ENCODE data around the gene SMIM43. TPM values are rescaled to one million over a fixed set of nuclear protein-coding genes. Genes with fewer than 3 reads are reported as not detected.

SMIM43 gene
- total RNA-seq, 3 donors from 2014 or later = 1.0 TPM; not detected in 2

GRCh38 chr4:121724671-121725070 lies 40.3 kb downstream of the SMIM43 start:
- intact Hi-C loops (cut with DNase I, micrococcal nuclease) = no loop called here
- DNase-seq (no peak), ATAC-seq (no peak)
- TF ChIP-seq, protein P1, sequence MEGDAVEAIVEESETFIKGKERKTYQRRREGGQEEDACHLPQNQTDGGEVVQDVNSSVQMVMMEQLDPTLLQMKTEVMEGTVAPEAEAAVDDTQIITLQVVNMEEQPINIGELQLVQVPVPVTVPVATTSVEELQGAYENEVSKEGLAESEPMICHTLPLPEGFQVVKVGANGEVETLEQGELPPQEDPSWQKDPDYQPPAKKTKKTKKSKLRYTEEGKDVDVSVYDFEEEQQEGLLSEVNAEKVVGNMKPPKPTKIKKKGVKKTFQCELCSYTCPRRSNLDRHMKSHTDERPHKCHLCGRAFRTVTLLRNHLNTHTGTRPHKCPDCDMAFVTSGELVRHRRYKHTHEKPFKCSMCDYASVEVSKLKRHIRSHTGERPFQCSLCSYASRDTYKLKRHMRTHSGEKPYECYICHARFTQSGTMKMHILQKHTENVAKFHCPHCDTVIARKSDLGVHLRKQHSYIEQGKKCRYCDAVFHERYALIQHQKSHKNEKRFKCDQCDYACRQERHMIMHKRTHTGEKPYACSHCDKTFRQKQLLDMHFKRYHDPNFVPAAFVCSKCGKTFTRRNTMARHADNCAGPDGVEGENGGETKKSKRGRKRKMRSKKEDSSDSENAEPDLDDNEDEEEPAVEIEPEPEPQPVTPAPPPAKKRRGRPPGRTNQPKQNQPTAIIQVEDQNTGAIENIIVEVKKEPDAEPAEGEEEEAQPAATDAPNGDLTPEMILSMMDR (IDR thresholded peaks at IDR 0.05) = no peak
- H3K4me3 ChIP-seq = no peak overlapping the region
- H3K4me1 ChIP-seq (ENCODE audit: low read depth) = no peaks in the 10 kb centered on the region
- H3K36me3 ChIP-seq (ENCODE audit: low read depth) = no peaks in the 10 kb centered on the region
- no peaks in the 10 kb centered on the region for H3K9me3 ChIP-seq

GRCh38 chr4:121721700-121722099 lies 43.3 kb downstream of the SMIM43 start:
- H3K9me3 ChIP-seq = no peaks in the 10 kb centered on the region
- H3K4me3 ChIP-seq = no peak overlapping the region
- TF ChIP-seq, protein P1 (IDR thresholded peaks at IDR 0.05) = no peak
- intact Hi-C loops (cut with DNase I, micrococcal nuclease) = no loop called here
- DNase-seq (no peak), ATAC-seq (peak; percentile 38)
- H3K36me3 ChIP-seq (ENCODE audit: low read depth) = no peaks in the 10 kb centered on the region
- H3K4me1 ChIP-seq (ENCODE audit: low read depth) = no peaks in the 10 kb centered on the region

DNA sequence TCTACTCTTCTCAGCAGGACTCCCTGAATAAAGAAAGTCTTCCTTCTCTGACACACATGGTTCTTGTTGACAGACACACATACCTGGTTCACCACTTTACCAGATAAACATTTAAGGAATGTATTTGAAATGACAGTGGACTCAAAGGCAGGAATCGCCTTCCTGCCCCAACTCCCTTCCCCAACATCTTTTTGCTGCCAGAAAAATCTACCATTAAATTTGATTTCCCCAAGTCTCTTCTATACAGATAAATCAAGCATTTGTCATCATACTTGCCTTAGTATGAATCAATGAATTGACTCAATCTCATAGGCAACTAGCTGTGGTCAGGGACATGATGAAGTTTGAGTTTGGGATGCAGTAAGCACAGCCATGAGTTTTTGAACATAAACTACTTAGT lies 44.9 kb downstream of the SMIM43 start:
- no peak for ATAC-seq
- no peaks in the 10 kb centered on the region for H3K4me1 ChIP-seq (ENCODE audit: low read depth)

GRCh38 chr4:121717680-121718237 lies 47.2 kb downstream of the SMIM43 start:
- DNase-seq = no peak

More for the DNA sequence above, 44.9 kb downstream of the SMIM43 start:
- TF ChIP-seq, protein P1 (IDR thresholded peaks at IDR 0.05) = no peak
- no peak for DNase-seq
- intact Hi-C loops (cut with DNase I, micrococcal nuclease) = no loop called here
- Histone ChIP-seq H3K4me3 (no peak overlapping the region), H3K36me3 (ENCODE audit: low read depth) (no peaks in the 10 kb centered on the region), H3K9me3 (no peaks in the 10 kb centered on the region)

DNA sequence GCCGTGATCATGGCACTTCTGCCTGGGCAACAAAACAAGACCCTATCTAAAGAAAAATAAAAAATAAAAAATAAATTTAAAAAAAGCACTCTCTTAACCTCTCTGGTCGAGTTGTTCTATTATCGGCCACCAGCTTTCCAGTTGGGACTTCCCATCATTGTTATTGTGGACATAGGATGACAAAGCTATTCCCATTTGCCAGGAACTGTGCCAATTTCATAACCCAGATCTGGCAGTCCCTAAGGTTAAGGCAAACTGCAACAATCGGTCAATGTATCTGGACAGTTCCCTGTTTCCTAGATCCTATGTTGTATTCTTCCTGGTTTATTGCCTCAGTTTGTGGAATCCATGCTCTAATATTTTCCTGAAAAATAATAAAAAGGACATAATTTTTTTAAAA lies 50.4 kb downstream of the SMIM43 start:
- DNase-seq (no peak), ATAC-seq (no peak)
- Histone ChIP-seq H3K9me3 (no peaks in the 10 kb centered on the region), H3K4me1 (ENCODE audit: low read depth) (no peaks in the 10 kb centered on the region), H3K36me3 (ENCODE audit: low read depth) (no peaks in the 10 kb centered on the region), H3K4me3 (no peak overlapping the region)
- TF ChIP-seq, protein P1 (IDR thresholded peaks at IDR 0.05) = no peak
- intact Hi-C loops (cut with DNase I, micrococcal nuclease) = no loop called here

More at GRCh38 chr4:121717680-121718237, 47.2 kb downstream of the SMIM43 start:
- TF ChIP-seq, protein P1 (IDR thresholded peaks at IDR 0.05) = no peak
- ATAC-seq = no peak
- H3K4me3 ChIP-seq = no peak overlapping the region
- H3K4me1 ChIP-seq (ENCODE audit: low read depth) = no peaks in the 10 kb centered on the region
- H3K36me3 ChIP-seq (ENCODE audit: low read depth) = no peaks in the 10 kb centered on the region
- no peaks in the 10 kb centered on the region for H3K9me3 ChIP-seq
- intact Hi-C loops (cut with DNase I, micrococcal nuclease) = no loop called here

DNA sequence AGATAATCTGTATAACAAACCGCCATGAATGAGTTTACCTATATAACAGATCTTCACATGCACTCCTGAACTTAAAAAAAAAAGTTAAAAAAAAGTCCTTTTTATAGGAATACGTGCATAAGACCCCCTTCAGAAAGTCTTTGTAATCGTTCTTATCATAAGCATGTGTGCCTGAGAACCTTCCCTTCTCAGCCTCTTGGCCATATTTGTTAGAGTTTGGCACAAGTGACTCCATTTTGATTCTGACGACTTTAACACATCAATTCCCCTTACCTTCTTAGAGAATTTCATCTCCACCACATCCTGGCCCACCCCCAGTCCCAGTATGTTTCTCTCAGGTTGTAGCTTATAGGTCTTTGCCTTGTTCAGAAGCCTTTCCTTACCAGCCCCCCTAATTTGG lies 52.2 kb downstream of the SMIM43 start:
- intact Hi-C loops (cut with DNase I, micrococcal nuclease) = no loop called here
- TF ChIP-seq, protein P1 (IDR thresholded peaks at IDR 0.05) = no peak
- Histone ChIP-seq H3K9me3 (no peaks in the 10 kb centered on the region), H3K4me1 (ENCODE audit: low read depth) (no peaks in the 10 kb centered on the region), H3K4me3 (no peak overlapping the region), H3K36me3 (ENCODE audit: low read depth) (no peaks in the 10 kb centered on the region)
- ATAC-seq (no peak), DNase-seq (no peak)

All from mucosa of descending colon (tissue), 3 donors.